ENCODE results near the gene CTBP2.
"Not testable (repeated sequence)": the region's sequence is repeated elsewhere in the genome, so short reads cannot be mapped to it uniquely, and the experiment has no call there.

Gene CTBP2

GRCh38 chr10:125060482-125060825 lies 99.9 kb downstream of the CTBP2 start:
- no peak for DNase-seq

GRCh38 chr10:125060026-125060425 lies 100.3 kb downstream of the CTBP2 start:
- no peak for DNase-seq

GRCh38 chr10:125059348-125059747 lies 101.0 kb downstream of the CTBP2 start:
- DNase-seq, result not testable (repeated sequence)

GRCh38 chr10:125057158-125058001 lies 103.0 kb downstream of the CTBP2 start:
- DNase-seq, result no peak

- no peak for DNase-seq
These were observed 103.9 kb downstream of the CTBP2 start for GRCh38 chr10:125056161-125057132.

- no peak for DNase-seq
These were observed 104.9 kb downstream of the CTBP2 start for GRCh38 chr10:125055446-125055845.

- DNase-seq, result no peak
These were observed 105.6 kb downstream of the CTBP2 start for GRCh38 chr10:125054669-125055268.

GRCh38 chr10:125054216-125054615 lies 106.1 kb downstream of the CTBP2 start:
- DNase-seq, result no peak

- DNase-seq, result no peak
These were observed 108.2 kb downstream of the CTBP2 start for GRCh38 chr10:125052146-125052545.

- no peak for DNase-seq
These were observed 110.0 kb downstream of the CTBP2 start for GRCh38 chr10:125050383-125050782.

GRCh38 chr10:125049216-125049881 lies 111.0 kb downstream of the CTBP2 start:
- no peak for DNase-seq

- DNase-seq, result peak; percentile 26
These were observed 112.1 kb downstream of the CTBP2 start for GRCh38 chr10:125048094-125048864.

- no peak for DNase-seq
These were observed 116.3 kb downstream of the CTBP2 start for GRCh38 chr10:125043841-125044658.

GRCh38 chr10:125041856-125042506 lies 118.4 kb downstream of the CTBP2 start:
- DNase-seq, result no peak

GRCh38 chr10:125039354-125039769 lies 121.0 kb downstream of the CTBP2 start:
- no peak for DNase-seq

GRCh38 chr10:125038637-125039036 lies 121.7 kb downstream of the CTBP2 start:
- DNase-seq, result no peak

GRCh38 chr10:125037145-125037877 lies 123.1 kb downstream of the CTBP2 start:
- no peak for DNase-seq

GRCh38 chr10:125035588-125036295 lies 124.6 kb downstream of the CTBP2 start:
- no peak for DNase-seq

GRCh38 chr10:125035136-125035535 lies 125.2 kb downstream of the CTBP2 start:
- DNase-seq, result no peak

Data from T-helper 9 cell (primary cell).